Astrocyte of the cerebellum (primary cell): ENCODE measurements around the gene SELENOF.
A peak's percentile ranks its signal among the peaks of the same experiment; 100 is the strongest.

Source experiments
- DNase-seq: peaks from one replicate; pipeline ENCODE4 v3.0.0-alpha.2; 2011; ENCODE audit warnings: low read depth
- H3K4me3 ChIP-seq: 2 replicates; pipeline ENCODE4 v1.5.1; 2011; ENCODE audit warnings: mild to moderate bottlenecking, low read depth, low read length, moderate library complexity
- CTCF ChIP-seq: IDR thresholded peaks from 2 replicates; pipeline ENCODE4 v1.5.1; 2012; ENCODE audit warnings: low read length, low read depth, moderate library complexity, mild to moderate bottlenecking; ENCODE audit errors: missing control alignments
- in situ Hi-C: cut with HindIII; loops from 2 replicates; pipeline ENCODE4 v1.10.0; 2017; ENCODE audit warnings: low sequenced_read_pairs

SELENOF gene

GRCh38 chr1:86846164-86846647 is 67.7 kb downstream of the SELENOF start:
- peak; percentile 76 for DNase-seq
- no peak for TF ChIP-seq CTCF
- in situ Hi-C loops, result no loop called here
- H3K4me3 ChIP-seq, result no peak overlapping the region

- H3K4me3 ChIP-seq, result no peak overlapping the region
- no peak for DNase-seq
- in situ Hi-C loops, result no loop called here
- TF ChIP-seq CTCF, result no peak
Measured at GRCh38 chr1:86845514-86845913, 68.4 kb downstream of the SELENOF start.

GRCh38 chr1:86841116-86841515 is 72.8 kb downstream of the SELENOF start:
- in situ Hi-C loops, result no loop called here
- no peak overlapping the region for H3K4me3 ChIP-seq
- TF ChIP-seq CTCF, result no peak
- DNase-seq, result no peak

- DNase-seq, result peak; percentile 86
- in situ Hi-C loops, result no loop called here
- no peak overlapping the region for H3K4me3 ChIP-seq
- TF ChIP-seq CTCF, result peak; percentile 56
Measured at GRCh38 chr1:86833461-86834215, 80.3 kb downstream of the SELENOF start.

GRCh38 chr1:86832433-86832832 is 81.5 kb downstream of the SELENOF start:
- no peak overlapping the region for H3K4me3 ChIP-seq
- no peak for TF ChIP-seq CTCF
- in situ Hi-C loops, result no loop called here
- DNase-seq, result no peak

- DNase-seq, result no peak
- TF ChIP-seq CTCF, result no peak
- H3K4me3 ChIP-seq, result no peak overlapping the region
- in situ Hi-C loops, result no loop called here
Measured at GRCh38 chr1:86829321-86829720, 84.6 kb downstream of the SELENOF start.
